MCF 10A (cell line): ENCODE data around the gene PPP2R5A. TPM values are rescaled to one million over a fixed set of nuclear protein-coding genes. Genes with fewer than 3 reads are reported as not detected.

Experiments used
- BruUV-seq: library from RNA; stranded (reverse); fragments of 400-500 nt; replicated peaks from 2 replicates; lab custom pipeline; 2021; lab: Mats Ljungman, UMichigan
- CTCF ChIA-PET: fragments of 300-600 bp; sonication (Branson Sonifier 250); formaldehyde crosslinking; extraction: SDS; loops from one replicate; lab custom pipeline; 2021; ENCODE audit warnings: antibody characterized with exemption, inconsistent platforms; lab: Yijun Ruan, JAX
- POLR2A ChIA-PET: fragments of 300-600, 350-650 bp; sonication (Branson Sonifier 250); formaldehyde crosslinking; extraction: SDS; loops from one replicate; lab custom pipeline; 2020; ENCODE audit warnings: antibody characterized with exemption, inconsistent platforms; lab: Yijun Ruan, JAX
- DNase-seq: peaks from one replicate; pipeline ENCODE4 v3.0.0-alpha.2; 2018; ENCODE audit not compliant: unreplicated experiment
- H3K27ac Mint-ChIP-seq: one replicate; pipeline ENCODE4 v1.8.0; 2022; ENCODE audit warnings: mild to moderate bottlenecking, low read depth, mixed read lengths; ENCODE audit not compliant: unreplicated experiment
- H3K27me3 Mint-ChIP-seq: one replicate; pipeline ENCODE4 v1.8.0; 2022; ENCODE audit warnings: mixed read lengths; ENCODE audit not compliant: insufficient read depth, unreplicated experiment
- H3K36me3 Mint-ChIP-seq: one replicate; pipeline ENCODE4 v1.8.0; 2022; ENCODE audit warnings: mild to moderate bottlenecking, moderate library complexity, mixed read lengths; ENCODE audit not compliant: insufficient read depth, unreplicated experiment
- H3K4me1 Mint-ChIP-seq: one replicate; pipeline ENCODE4 v1.8.0; 2022; ENCODE audit warnings: mixed read lengths; ENCODE audit not compliant: insufficient read depth, unreplicated experiment
- H3K4me3 Mint-ChIP-seq: one replicate; pipeline ENCODE4 v1.8.0; 2022; ENCODE audit warnings: mild to moderate bottlenecking, moderate library complexity, mixed read lengths; ENCODE audit not compliant: unreplicated experiment
- H3K9me3 Mint-ChIP-seq: one replicate; pipeline ENCODE4 v1.8.0; 2022; ENCODE audit warnings: mixed read lengths; ENCODE audit not compliant: unreplicated experiment
- intact Hi-C: fragments of 100-400 bp; cut with micrococcal nuclease; formaldehyde crosslinking; loops from 2 replicates; pipeline ENCODE4 v1.14.1; 2022
- total RNA-seq: library from RNA; stranded (reverse); gene quantifications from 2 replicates; pipeline ENCODE4 v1.2.3, GENCODE V29; 2022
- TF ChIP-seq, protein P1 (sequence below): fragments of 200-600 bp; IDR thresholded peaks from one replicate; pipeline ENCODE4 v1.8.0; 2022; ENCODE audit warnings: antibody characterized with exemption, mild to moderate bottlenecking; ENCODE audit not compliant: unreplicated experiment

PPP2R5A gene
- total RNA-seq, 1 experiment from 2014 or later: 38.6 TPM

DNA sequence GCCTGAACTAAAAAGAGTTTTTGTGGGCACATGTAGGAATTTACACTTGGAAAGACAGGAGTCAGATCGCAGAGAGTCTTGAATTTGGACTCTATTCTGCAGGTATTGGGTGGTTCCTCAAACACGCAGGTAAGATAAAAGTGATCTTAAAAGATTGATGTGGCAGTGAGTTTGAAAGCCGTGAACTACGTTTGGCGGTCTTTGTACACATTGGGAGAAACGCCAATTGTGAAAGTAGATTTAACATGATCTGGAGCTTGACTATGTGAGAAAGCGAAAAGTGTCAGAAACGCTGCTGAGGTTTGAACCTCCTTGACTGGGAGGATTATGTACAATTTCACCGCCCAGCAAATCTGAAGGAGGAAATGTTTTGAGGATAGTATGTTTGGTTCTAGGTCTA is 1.5 kb upstream of the PPP2R5A start:
- ChIA-PET POLR2A (interaction anchor here (0.9 to 5.8 kb wide), 10 partner anchors 9 to 248 kb away, joined by 3 to 116 read pairs (median 4); partner anchors contain the start of genes DTL and INTS7), CTCF (interaction anchor here (0.9 to 2.7 kb wide), 6 partner anchors 24 to 249 kb away, joined by 3 to 22 read pairs (median 5); partner anchors contain the start of genes DTL and INTS7)
- TF ChIP-seq, protein P1, sequence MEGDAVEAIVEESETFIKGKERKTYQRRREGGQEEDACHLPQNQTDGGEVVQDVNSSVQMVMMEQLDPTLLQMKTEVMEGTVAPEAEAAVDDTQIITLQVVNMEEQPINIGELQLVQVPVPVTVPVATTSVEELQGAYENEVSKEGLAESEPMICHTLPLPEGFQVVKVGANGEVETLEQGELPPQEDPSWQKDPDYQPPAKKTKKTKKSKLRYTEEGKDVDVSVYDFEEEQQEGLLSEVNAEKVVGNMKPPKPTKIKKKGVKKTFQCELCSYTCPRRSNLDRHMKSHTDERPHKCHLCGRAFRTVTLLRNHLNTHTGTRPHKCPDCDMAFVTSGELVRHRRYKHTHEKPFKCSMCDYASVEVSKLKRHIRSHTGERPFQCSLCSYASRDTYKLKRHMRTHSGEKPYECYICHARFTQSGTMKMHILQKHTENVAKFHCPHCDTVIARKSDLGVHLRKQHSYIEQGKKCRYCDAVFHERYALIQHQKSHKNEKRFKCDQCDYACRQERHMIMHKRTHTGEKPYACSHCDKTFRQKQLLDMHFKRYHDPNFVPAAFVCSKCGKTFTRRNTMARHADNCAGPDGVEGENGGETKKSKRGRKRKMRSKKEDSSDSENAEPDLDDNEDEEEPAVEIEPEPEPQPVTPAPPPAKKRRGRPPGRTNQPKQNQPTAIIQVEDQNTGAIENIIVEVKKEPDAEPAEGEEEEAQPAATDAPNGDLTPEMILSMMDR: no peak
- Mint-ChIP-seq H3K27me3 (no peaks in the 10 kb centered on the region), H3K27ac (peak overlapping the region; percentile 99), H3K4me1 (peaks cover 27% of the 10 kb centered on the region), H3K4me3 (peak overlapping the region; percentile 94), H3K9me3 (no peaks in the 10 kb centered on the region), H3K36me3 (no peaks in the 10 kb centered on the region)
- BruUV-seq: no TSS peak
- DNase-seq: no peak
- intact Hi-C loops: loop anchor here (2.0 kb wide), 2 partner anchors 23 to 49 kb away; no protein-coding TSS in a partner anchor

DNA sequence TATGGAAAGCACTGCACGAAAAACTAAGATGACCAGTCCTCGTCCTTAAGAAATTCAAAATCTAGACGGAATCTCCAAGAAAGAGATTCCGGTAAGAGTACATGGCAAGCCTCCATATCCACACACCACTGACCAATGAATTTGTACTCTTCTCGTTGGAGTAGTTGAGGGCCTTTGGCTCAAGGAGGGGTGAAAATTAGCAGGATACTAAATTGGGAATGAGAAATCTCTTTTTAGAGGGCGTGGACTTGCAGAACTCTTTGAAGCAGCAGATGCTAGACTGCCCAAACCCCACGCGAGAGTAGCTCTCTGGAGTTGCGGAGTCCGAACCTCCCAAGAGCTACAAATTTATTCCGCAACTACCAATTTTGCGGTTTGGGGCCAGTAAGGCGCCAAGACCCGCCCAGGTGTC is 872 bp upstream of the PPP2R5A start:
- intact Hi-C loops: loop anchor here (2.0 kb wide), 2 partner anchors 24 to 50 kb away; no protein-coding TSS in a partner anchor
- no peaks in the 10 kb centered on the region for H3K36me3 Mint-ChIP-seq
- BruUV-seq: TSS peak; percentile 69
- peak overlapping the region; percentile 94 for H3K4me3 Mint-ChIP-seq
- DNase-seq: no peak
- POLR2A ChIA-PET: interaction anchor here (0.6 to 5.8 kb wide), 35 partner anchors 8 to 507 kb away, joined by 3 to 116 read pairs (median 4); partner anchors contain the start of genes ATF3, DTL, INTS7 and NSL1
- H3K4me1 Mint-ChIP-seq: peaks cover 29% of the 10 kb centered on the region
- TF ChIP-seq, protein P1: no peak
- CTCF ChIA-PET: interaction anchor here (0.5 to 2.7 kb wide), 14 partner anchors 9 to 249 kb away, joined by 3 to 22 read pairs (median 4); partner anchors contain the start of genes DTL and INTS7
- peak overlapping the region; percentile 99 for H3K27ac Mint-ChIP-seq
- H3K27me3 Mint-ChIP-seq: no peaks in the 10 kb centered on the region
- no peaks in the 10 kb centered on the region for H3K9me3 Mint-ChIP-seq

DNA sequence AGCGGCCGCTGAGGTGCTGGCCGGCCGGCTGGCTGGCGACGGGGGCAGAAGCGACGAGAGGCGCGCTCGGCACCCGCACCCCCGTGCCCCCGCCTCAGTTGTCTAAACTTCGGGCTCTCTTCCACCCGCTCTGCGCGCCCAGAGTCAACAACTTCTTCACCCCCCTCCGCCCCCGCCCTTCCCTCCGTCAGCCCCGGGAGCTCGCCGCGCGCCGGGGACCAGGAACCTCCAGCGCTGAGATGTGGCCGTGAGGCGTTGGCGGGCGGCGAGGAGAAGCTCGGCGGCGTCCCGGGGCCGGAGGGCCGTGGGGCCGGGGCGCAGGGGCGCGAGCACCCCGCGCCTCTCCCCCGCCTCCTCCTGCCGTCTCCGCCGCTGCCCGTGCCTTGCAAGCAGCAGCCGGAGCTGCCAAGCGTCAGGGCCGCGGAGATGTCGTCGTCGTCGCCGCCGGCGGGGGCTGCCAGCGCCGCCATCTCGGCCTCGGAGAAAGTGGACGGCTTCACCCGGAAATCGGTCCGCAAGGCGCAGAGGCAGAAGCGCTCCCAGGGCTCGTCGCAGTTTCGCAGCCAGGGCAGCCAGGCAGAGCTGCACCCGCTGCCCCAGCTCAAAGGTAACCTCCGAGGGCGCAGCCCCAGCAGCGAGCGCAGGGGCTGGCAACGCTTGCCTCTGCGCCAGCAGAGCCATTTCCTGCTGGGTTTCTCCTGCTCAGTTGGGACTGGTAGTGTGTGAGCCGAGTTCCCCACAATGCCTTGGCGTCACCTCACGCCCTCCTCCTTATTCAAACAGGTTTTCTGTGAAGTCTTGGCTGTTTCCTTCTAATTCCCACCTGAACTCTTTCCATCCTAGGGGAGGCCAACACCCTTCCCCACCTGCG is 710 bp downstream of the PPP2R5A start:
- DNase-seq: peak; percentile 81
- ChIA-PET POLR2A (interaction anchor here (0.6 to 5.8 kb wide), 52 partner anchors 8 to 605 kb away, joined by 3 to 127 read pairs (median 4); partner anchors contain the start of genes ATF3, DTL, INTS7 and NENF), CTCF (interaction anchor here (0.5 to 3.4 kb wide), 30 partner anchors 14 to 743 kb away, joined by 3 to 93 read pairs (median 4); partner anchors contain the start of genes DTL and INTS7)
- H3K27me3 Mint-ChIP-seq: no peaks in the 10 kb centered on the region
- TF ChIP-seq, protein P1: no peak
- no TSS peak for BruUV-seq
- no peaks in the 10 kb centered on the region for H3K9me3 Mint-ChIP-seq
- H3K27ac Mint-ChIP-seq: peak overlapping the region; percentile 99
- no peaks in the 10 kb centered on the region for H3K36me3 Mint-ChIP-seq
- H3K4me3 Mint-ChIP-seq: peak overlapping the region; percentile 94
- peaks cover 36% of the 10 kb centered on the region for H3K4me1 Mint-ChIP-seq
- intact Hi-C loops: loop anchor here (1.0 to 5.0 kb wide), 7 partner anchors 25 to 506 kb away; partner anchors contain the start of genes LPGAT1, NSL1 and TATDN3
